CD8-positive, alpha-beta memory T cell (primary cell): ENCODE data around the gene PPFIBP1. TPM values are rescaled to one million over a fixed set of nuclear protein-coding genes. Genes with fewer than 3 reads are reported as not detected.

Source experiments
- CTCF ChIA-PET: fragments of 350-600 bp; sonication (Branson Sonifier 250); formaldehyde crosslinking; loops from one replicate; lab custom pipeline; 2021; ENCODE audit warnings: antibody characterized with exemption; lab: Charles Lee
- POLR2A ChIA-PET: fragments of 350-600 bp; sonication (Branson Sonifier 250); formaldehyde crosslinking; loops from one replicate; lab custom pipeline; 2021; ENCODE audit warnings: antibody characterized with exemption; lab: Charles Lee
- DNase-seq, 5 donors: peaks; one replicate each; pipeline versions ENCODE4 v3.0.0 to v3.0.0-alpha.2; 2020 to 2022; ENCODE audit warnings: mixed read lengths in 1 of 5
- H3K27ac ChIP-seq: one replicate; pipeline ENCODE4 v1.7.0; 2013; ENCODE audit warnings: low read depth, mild to moderate bottlenecking, low read length, moderate library complexity
- H3K27me3 ChIP-seq: 2 replicates; pipeline ENCODE4 v1.7.0; 2013; ENCODE audit warnings: low read length, mild to moderate bottlenecking; ENCODE audit not compliant: insufficient read depth, poor library complexity, severe bottlenecking
- H3K36me3 ChIP-seq: 2 replicates; pipeline ENCODE4 v1.7.0; 2013; ENCODE audit warnings: mild to moderate bottlenecking, low read length, moderate library complexity; ENCODE audit not compliant: insufficient read depth
- H3K4me1 ChIP-seq: 2 replicates; pipeline ENCODE4 v1.7.0; 2013; ENCODE audit warnings: mild to moderate bottlenecking, low read length, moderate library complexity; ENCODE audit not compliant: insufficient read depth
- H3K4me3 ChIP-seq: 2 replicates; pipeline ENCODE4 v1.7.0; 2013; ENCODE audit warnings: mild to moderate bottlenecking, low read length
- H3K9me3 ChIP-seq: 2 replicates; pipeline ENCODE4 v1.7.0; 2013; ENCODE audit warnings: mild to moderate bottlenecking, low read length
- H3K27ac Mint-ChIP-seq, 8 donors: one replicate each; pipeline ENCODE4 v1.8.0; 2020 to 2021; ENCODE audit warnings: mixed read lengths in 8 of 8, mild to moderate bottlenecking in 6 of 8, inconsistent platforms in 3 of 8, moderate library complexity in 3 of 8
- H3K27me3 Mint-ChIP-seq, 2 donors: one replicate each; pipeline ENCODE4 v1.8.0; 2020 to 2021; ENCODE audit warnings: mixed read lengths in 2 of 2, mild to moderate bottlenecking in 1 of 2, moderate library complexity in 1 of 2
- H3K36me3 Mint-ChIP-seq, 3 donors: one replicate each; pipeline ENCODE4 v1.8.0; 2020 to 2021; ENCODE audit warnings: mixed read lengths in 3 of 3, inconsistent platforms in 1 of 3, mild to moderate bottlenecking in 1 of 3
- H3K4me1 Mint-ChIP-seq, 3 donors: one replicate each; pipeline ENCODE4 v1.8.0; 2020 to 2021; ENCODE audit warnings: mixed read lengths in 3 of 3, inconsistent platforms in 1 of 3, mild to moderate bottlenecking in 1 of 3
- H3K4me3 Mint-ChIP-seq, 7 donors: one replicate each; pipeline ENCODE4 v1.8.0; 2020 to 2021; ENCODE audit warnings: mixed read lengths in 7 of 7, mild to moderate bottlenecking in 6 of 7, moderate library complexity in 4 of 7, inconsistent platforms in 2 of 7
- H3K9me3 Mint-ChIP-seq, 5 donors: one replicate each; pipeline ENCODE4 v1.8.0; 2020 to 2022; ENCODE audit warnings: mixed read lengths in 5 of 5, mild to moderate bottlenecking in 3 of 5, moderate library complexity in 2 of 5, inconsistent platforms in 1 of 5
- polyA plus RNA-seq: library from polyadenylated mRNA; unstranded; fragments of 300-500 nt; fragmentation: Illumina TruSeq; gene quantifications from one replicate; pipeline ENCODE4 v1.2.3, GENCODE V29; 2021
- total RNA-seq, 2 experiments: library from RNA; stranded (reverse); gene quantifications; one replicate each; pipeline ENCODE4 v1.2.3, GENCODE V29; 2021

Gene PPFIBP1
- total and polyA plus RNA-seq, 3 experiments from 2014 or later, result 1.2 to 10.7 (median 6.2) TPM

- peaks cover 0 to 9% (median 2%) of the 10 kb centered on the region in 3 donors for H3K4me1 Mint-ChIP-seq
- no peaks in the 10 kb centered on the region for H3K4me1 ChIP-seq
- H3K4me3 ChIP-seq, result no peak overlapping the region
- peaks cover 2 to 4% of the 10 kb centered on the region in 2 donors for H3K27me3 Mint-ChIP-seq
- no peaks in the 10 kb centered on the region for H3K27me3 ChIP-seq
- H3K36me3 Mint-ChIP-seq, result no peaks in the 10 kb centered on the region
- CTCF ChIA-PET, result no interaction called here
- no peak overlapping the region for H3K27ac Mint-ChIP-seq
- H3K9me3 ChIP-seq, result no peaks in the 10 kb centered on the region
- no peaks in the 10 kb centered on the region for H3K9me3 Mint-ChIP-seq
- POLR2A ChIA-PET, result no interaction called here
- H3K36me3 ChIP-seq, result no peaks in the 10 kb centered on the region
- DNase-seq, result no peak
- H3K27ac ChIP-seq, result no peak overlapping the region
- H3K4me3 Mint-ChIP-seq, result no peak overlapping the region
Observed at GRCh38 chr12:27552886-27553560, 29.0 kb downstream of the PPFIBP1 start.

DNA sequence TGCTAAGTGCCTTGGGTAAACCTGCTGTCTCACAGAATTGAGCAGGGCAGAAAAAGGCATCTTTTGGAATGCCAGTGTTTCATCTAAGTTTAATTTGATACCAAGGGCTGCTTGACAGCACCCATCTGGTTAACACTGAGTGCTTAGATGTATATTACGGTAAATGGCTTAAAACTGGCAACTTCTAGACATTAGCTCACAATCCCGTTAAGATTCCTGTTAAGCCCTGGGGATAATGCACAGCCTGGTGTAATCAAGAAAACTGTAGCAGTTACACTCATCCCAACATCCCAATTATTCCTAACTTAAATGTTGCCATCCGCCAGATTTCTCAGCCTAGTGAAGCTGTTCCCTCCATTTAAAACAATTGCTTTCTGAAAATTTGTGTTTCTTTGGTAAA, 29.9 kb downstream of the PPFIBP1 start:
- peaks cover 2 to 4% of the 10 kb centered on the region in 2 donors for H3K27me3 Mint-ChIP-seq
- no peaks in the 10 kb centered on the region for H3K36me3 Mint-ChIP-seq
- H3K4me3 ChIP-seq, result no peak overlapping the region
- CTCF ChIA-PET, result no interaction called here
- no peak overlapping the region for H3K4me3 Mint-ChIP-seq
- peaks cover 0 to 9% (median 2%) of the 10 kb centered on the region in 3 donors for H3K4me1 Mint-ChIP-seq
- H3K27ac ChIP-seq, result no peak overlapping the region
- no peak overlapping the region for H3K27ac Mint-ChIP-seq
- H3K9me3 ChIP-seq, result no peaks in the 10 kb centered on the region
- no peaks in the 10 kb centered on the region for H3K4me1 ChIP-seq
- POLR2A ChIA-PET, result no interaction called here
- H3K27me3 ChIP-seq, result no peaks in the 10 kb centered on the region
- H3K9me3 Mint-ChIP-seq, result no peaks in the 10 kb centered on the region
- H3K36me3 ChIP-seq, result no peaks in the 10 kb centered on the region
- DNase-seq, result no peak

GRCh38 chr12:27554421-27555186, 30.6 kb downstream of the PPFIBP1 start:
- Histone ChIP-seq H3K4me3 (no peak overlapping the region), H3K4me1 (no peaks in the 10 kb centered on the region), H3K36me3 (no peaks in the 10 kb centered on the region), H3K27ac (no peak overlapping the region), H3K27me3 (no peaks in the 10 kb centered on the region), H3K9me3 (no peaks in the 10 kb centered on the region)
- Mint-ChIP-seq H3K27me3 (peaks cover 0 to 2% of the 10 kb centered on the region in 2 donors), H3K4me3 (no peak overlapping the region), H3K4me1 (peaks cover 0 to 9% (median 2%) of the 10 kb centered on the region in 3 donors), H3K9me3 (no peaks in the 10 kb centered on the region), H3K36me3 (no peaks in the 10 kb centered on the region), H3K27ac (no peak overlapping the region)
- POLR2A ChIA-PET, result no interaction called here
- CTCF ChIA-PET, result no interaction called here
- no peak for DNase-seq

GRCh38 chr12:27555361-27555760, 31.4 kb downstream of the PPFIBP1 start:
- H3K4me3 Mint-ChIP-seq, result no peak overlapping the region
- peaks cover 0 to 9% (median 2%) of the 10 kb centered on the region in 3 donors for H3K4me1 Mint-ChIP-seq
- POLR2A ChIA-PET, result no interaction called here
- H3K27ac Mint-ChIP-seq, result no peak overlapping the region
- no peaks in the 10 kb centered on the region for H3K36me3 Mint-ChIP-seq
- H3K9me3 Mint-ChIP-seq, result no peaks in the 10 kb centered on the region
- H3K36me3 ChIP-seq, result no peaks in the 10 kb centered on the region
- no peak for DNase-seq
- CTCF ChIA-PET, result interaction anchor here (1.5 kb wide), 1 partner anchor 8 kb away, joined by 4 read pairs; no protein-coding TSS in a partner anchor
- no peak overlapping the region for H3K27ac ChIP-seq
- no peaks in the 10 kb centered on the region for H3K9me3 ChIP-seq
- no peaks in the 10 kb centered on the region for H3K27me3 Mint-ChIP-seq
- no peaks in the 10 kb centered on the region for H3K27me3 ChIP-seq
- no peak overlapping the region for H3K4me3 ChIP-seq
- no peaks in the 10 kb centered on the region for H3K4me1 ChIP-seq

- POLR2A ChIA-PET, result no interaction called here
- Mint-ChIP-seq H3K9me3 (no peaks in the 10 kb centered on the region), H3K4me1 (peaks cover 0 to 9% (median 2%) of the 10 kb centered on the region in 3 donors), H3K27ac (no peak overlapping the region), H3K27me3 (no peaks in the 10 kb centered on the region), H3K36me3 (no peaks in the 10 kb centered on the region), H3K4me3 (no peak overlapping the region)
- no peaks in the 10 kb centered on the region for H3K36me3 ChIP-seq
- H3K4me1 ChIP-seq, result no peaks in the 10 kb centered on the region
- H3K4me3 ChIP-seq, result no peak overlapping the region
- no peak for DNase-seq
- H3K9me3 ChIP-seq, result no peaks in the 10 kb centered on the region
- H3K27ac ChIP-seq, result no peak overlapping the region
- CTCF ChIA-PET, result interaction anchor here (1.5 kb wide), 1 partner anchor 9 kb away, joined by 4 read pairs; no protein-coding TSS in a partner anchor
- H3K27me3 ChIP-seq, result no peaks in the 10 kb centered on the region
Observed at GRCh38 chr12:27555925-27556778, 32.1 kb downstream of the PPFIBP1 start.

DNA sequence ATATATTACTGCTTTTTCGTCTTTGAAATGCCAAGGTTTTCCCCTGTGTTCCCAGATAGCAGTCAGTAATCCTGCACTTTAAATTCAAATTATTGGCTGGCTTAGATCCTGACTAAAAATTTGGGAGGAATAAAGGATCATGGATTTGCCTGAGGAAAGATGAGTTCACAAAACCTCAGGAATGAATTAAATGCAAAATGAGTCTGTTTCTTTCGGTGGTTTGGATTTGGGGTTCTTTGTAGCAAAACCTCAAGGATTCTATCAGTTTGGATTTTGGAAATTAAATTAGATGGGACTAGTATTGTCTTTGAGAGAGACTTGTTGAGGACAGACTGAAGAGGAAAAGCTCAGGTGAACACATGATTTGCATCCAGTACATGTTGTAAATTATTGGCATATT, 36.1 kb downstream of the PPFIBP1 start:
- H3K4me1 Mint-ChIP-seq, result peaks cover 0 to 9% (median 2%) of the 10 kb centered on the region in 3 donors
- H3K27ac Mint-ChIP-seq, result no peak overlapping the region
- Histone ChIP-seq H3K36me3 (no peaks in the 10 kb centered on the region), H3K4me1 (no peaks in the 10 kb centered on the region), H3K4me3 (no peak overlapping the region), H3K27me3 (no peaks in the 10 kb centered on the region), H3K27ac (no peak overlapping the region), H3K9me3 (no peaks in the 10 kb centered on the region)
- ChIA-PET POLR2A (no interaction called here), CTCF (no interaction called here)
- no peak for DNase-seq
- H3K4me3 Mint-ChIP-seq, result no peak overlapping the region
- H3K27me3 Mint-ChIP-seq, result peaks cover 0 to 3% of the 10 kb centered on the region in 2 donors
- H3K36me3 Mint-ChIP-seq, result no peaks in the 10 kb centered on the region
- no peaks in the 10 kb centered on the region for H3K9me3 Mint-ChIP-seq

- ChIA-PET CTCF (no interaction called here), POLR2A (no interaction called here)
- DNase-seq, result no peak
- no peaks in the 10 kb centered on the region for H3K36me3 ChIP-seq
- H3K9me3 ChIP-seq, result no peaks in the 10 kb centered on the region
- H3K27me3 ChIP-seq, result no peaks in the 10 kb centered on the region
- Mint-ChIP-seq H3K36me3 (no peaks in the 10 kb centered on the region), H3K27ac (no peak overlapping the region), H3K4me3 (no peak overlapping the region), H3K4me1 (no peaks in the 10 kb centered on the region), H3K9me3 (no peaks in the 10 kb centered on the region), H3K27me3 (peaks cover 0 to 3% of the 10 kb centered on the region in 2 donors)
- no peaks in the 10 kb centered on the region for H3K4me1 ChIP-seq
- no peak overlapping the region for H3K4me3 ChIP-seq
- no peak overlapping the region for H3K27ac ChIP-seq
Observed at GRCh38 chr12:27561535-27562350, 37.7 kb downstream of the PPFIBP1 start.
